HG02610 (cell line): ENCODE results near the gene CNGA3.

Experiments
- ATAC-seq: cut with Tn5 transposase; IDR thresholded peaks from one replicate; pipeline ENCODE4 v1.9.1; 2021; ENCODE audit warnings: mild to moderate bottlenecking, moderate library complexity; ENCODE audit not compliant: unreplicated experiment

Gene CNGA3

DNA sequence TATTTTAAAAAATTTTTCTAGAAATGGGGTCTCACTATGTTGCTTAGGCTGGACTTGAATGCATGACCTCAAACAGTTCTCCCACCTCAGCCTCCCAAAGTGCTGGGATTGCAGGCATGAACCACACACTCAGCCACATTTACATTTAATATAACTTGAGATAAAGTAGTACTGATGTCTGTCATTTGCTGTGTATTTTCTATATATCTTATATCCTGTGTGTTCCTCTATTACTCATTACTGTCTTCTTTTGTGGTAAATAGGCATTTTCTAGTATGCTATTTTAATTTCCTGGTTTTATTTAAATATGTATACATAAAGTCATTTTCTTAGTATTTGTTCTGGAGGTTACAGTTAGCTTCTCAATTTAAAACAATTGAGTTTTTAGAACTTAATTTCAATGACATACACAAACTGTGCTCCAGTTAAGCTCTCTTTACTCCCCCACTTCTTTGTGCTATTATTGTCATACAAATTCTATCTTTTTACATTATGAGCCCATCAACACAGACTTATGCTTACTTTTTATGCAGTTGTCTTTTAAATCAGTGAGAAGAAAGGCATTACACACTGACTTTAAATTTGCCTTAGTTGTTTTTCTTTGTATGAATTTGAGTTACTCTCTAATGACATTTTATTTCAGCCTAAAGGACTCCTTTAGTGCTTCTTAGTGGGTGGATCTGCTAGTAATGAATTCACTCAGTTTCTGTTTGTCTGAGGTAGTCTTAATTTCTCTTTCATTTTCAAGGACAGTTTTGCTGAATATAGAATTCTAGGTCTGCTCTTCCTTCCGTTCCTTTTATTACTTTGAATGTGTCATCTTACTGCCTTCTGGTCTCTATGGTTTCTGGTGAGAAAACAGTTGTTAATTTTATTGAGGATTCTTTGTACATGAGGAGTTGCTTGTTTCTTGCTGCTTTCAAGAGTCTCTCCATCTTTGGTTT, 92.2 kb downstream of the CNGA3 start:
- ATAC-seq: peak; percentile 81

DNA sequence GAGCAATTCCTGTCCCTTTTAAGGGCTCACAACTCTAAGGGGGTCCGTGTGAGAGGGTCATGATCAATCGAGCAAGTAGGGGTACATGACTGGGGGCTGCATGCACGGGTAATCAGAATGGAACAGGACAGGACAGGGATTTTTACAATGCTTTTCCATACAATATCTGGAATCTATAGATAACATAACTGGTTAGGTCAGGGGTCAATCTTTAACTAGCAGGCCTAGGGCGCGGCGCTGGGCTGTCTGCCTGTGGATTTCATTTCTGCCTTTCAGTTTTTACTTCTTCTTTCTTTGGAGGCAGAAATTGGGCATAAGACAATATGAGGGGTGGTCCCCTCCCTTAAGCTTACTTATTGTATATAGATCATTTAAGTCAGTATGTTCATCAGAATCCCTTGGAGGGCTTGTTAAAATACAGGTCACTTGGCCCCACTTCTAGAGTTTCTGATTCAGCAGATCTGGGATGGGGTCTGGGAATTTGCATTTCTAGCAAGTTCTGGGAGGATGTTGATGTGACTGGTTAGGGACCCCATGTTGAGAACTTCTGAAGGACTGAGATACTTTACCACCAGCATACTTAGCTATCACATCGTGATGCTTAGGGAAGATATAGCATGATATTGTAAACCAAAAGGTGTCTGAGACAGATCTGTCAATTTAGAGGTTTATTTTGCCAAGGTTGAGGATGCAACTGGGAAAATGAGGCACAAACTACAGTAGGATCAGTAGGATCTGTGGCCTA, 95.6 kb downstream of the CNGA3 start:
- no peak for ATAC-seq

DNA sequence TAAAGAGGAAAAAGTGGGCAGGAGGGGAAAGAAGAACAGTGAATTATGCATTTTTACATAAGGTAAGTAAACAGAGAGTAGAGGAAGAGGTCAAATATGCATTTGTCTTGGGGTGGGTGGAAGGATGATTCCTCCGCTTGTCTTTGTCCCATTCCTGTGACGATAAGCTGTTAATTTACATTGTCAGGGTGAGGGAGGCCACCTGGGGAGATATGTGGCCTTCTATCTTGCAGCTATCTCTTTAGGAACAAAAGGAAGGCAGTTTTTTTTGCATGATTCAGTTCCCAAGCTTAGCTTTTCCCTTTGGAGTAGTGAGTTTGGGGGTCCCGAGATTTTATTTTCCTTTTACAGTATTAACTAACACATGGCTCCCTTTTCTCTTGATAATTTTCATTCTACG, 96.2 kb downstream of the CNGA3 start:
- no peak for ATAC-seq

DNA sequence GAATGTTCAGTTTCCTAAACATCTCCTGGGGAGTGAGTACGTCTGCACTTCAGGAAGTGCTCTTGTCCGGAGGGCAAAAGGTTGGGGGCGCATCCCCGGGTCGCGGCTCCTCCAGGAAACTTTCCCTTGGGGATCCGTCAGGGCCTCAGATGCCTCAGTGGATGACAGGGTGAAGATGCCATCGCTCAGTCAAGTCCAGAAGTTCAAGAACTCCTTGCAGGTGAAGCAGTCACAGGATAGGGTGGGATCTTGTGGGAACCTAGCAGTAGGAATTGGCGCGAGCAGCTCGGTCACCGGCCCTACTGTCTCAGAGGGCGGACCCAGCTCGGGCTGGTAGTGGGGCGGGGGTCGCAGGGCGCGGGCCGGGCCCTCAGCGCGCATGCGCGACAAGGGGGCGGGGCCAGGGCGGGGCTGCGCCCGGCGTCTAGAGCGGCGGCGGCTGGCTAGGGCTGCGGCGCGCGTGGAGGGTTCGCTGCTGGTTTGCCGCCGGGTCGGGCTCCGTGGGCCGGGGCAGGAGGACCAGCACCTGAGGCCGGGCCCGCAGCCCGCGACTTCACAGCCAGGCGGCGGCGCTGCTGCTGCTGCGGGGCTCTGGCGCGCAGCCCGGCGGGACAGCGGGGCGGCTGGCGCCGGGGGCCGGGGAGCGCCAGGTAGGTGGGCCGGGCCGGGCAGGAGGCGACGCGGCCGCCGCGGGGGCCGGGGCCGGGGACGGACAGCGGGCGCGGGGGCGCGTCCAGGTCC, 98.3 kb downstream of the CNGA3 start, which contains the start of gene INPP4A:
INPP4A (plus strand) TSS at position 423 of the 741 bp plus-strand sequence. CDS start 75,191 bp downstream, outside the sequence.
- ATAC-seq: peak; percentile 79

DNA sequence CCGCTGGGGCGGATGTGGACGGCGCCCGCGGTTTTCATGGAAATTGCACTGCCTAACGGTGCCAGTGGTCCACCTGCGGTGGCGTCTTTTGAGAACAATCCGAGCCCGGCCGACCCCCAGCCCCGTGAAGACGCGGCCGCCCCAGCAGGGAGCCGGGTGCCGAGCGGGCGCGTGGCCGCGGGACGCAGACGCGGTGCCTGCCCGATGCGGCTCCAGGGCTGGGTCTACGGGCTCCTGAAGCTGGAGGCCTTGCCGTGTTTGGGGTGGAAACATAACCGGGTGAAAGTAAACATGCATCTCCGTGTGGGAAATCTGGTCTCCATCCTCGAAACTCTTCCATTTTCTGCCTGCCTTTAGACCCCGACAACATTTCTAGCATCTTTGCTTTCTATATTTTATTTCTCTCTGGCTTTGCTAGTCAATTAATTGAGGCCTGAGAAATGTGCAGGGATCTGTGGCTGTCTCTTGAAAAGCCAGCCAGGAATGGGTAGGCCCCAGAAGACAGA, 99.0 kb downstream of the CNGA3 start:
- peak; percentile 12 for ATAC-seq

DNA sequence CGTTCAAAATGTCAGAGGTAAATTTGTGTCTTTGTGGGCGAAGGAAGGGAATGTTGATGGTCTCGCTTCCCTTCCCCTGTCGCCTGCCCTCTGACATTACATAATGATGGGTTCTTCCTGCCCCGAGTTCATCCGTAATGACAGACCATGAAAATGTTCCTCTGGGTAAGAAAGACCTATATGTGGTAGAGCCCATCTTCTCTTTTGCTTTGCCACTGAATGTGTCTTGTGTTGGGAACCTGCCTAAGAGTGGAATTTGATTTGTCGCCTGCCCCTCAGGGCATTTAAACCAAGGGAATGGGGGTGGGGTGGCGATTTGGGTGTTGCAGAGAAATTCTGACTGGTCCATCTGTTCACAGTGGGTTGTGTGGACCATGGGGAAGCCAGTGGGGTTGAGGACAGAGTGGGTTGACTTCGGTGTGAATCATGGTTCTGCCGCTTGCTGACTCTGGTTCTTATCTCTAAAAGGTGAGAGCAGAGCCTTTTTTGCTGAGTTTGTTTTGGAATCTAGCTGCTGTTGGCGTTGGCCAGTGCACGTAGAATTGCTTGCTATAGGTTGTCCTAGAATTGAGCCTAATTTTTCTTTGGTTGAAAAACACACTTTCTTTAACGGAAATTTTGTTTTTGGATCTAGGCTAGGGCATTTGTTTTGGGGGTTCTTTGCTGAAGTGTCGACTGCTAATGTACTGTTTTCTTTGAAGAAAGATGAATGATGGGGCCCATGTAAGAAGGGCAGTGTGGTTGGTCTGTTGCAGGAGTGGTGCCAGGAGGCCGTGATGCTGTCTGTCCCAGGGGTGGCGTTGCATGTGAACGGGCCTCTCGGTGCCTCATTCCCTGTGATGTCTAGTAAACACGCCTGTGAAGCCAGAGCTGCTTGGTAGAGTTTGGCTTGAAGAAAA, 99.7 kb downstream of the CNGA3 start:
- ATAC-seq: no peak

DNA sequence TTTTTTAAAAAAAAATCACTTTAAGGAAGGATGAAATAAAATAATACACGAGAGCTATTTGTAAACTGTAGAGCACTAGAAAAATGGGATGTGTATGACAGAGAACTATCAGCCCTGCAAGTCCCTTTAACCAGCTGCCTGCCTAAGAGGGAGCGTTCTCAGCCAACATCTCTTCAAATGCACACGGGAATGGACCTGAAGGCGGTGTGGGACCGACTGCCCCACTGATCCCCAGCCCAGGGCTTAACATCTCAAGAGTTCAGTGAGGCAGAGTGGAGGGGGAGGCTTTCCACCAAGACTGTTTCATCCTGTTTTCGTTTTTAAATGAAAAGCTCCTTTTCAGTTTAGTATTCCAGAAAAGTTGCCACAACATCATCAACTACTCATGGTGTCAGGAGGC, 100.6 kb downstream of the CNGA3 start:
- no peak for ATAC-seq
